Omental fat pad (tissue), 4 donors: Measurements from ENCODE around the gene APBA2. TPM values are rescaled to one million over a fixed set of nuclear protein-coding genes. Genes with fewer than 3 reads are reported as not detected.

ENCODE experiments used
- ATAC-seq: fragments of 150-250 bp; one replicate; pipeline ENCODE4 v1.9.1; 2016; ENCODE audit warnings: mild to moderate bottlenecking, moderate library complexity; ENCODE audit not compliant: low FRiP score
- DNase-seq: peaks from one replicate; pipeline ENCODE4 v3.0.0-alpha.2; 2019; ENCODE audit warnings: low spot score
- CTCF ChIP-seq, 3 donors: fragments of 450-650 bp; IDR thresholded peaks; one replicate each; pipeline ENCODE4 v1.5.1; 2016 to 2017; ENCODE audit warnings: antibody characterized with exemption in 3 of 3, mild to moderate bottlenecking in 3 of 3, moderate library complexity in 2 of 3
- total RNA-seq, 4 donors: library from RNA; depleted of rRNA; stranded (reverse); fragments of >200 nt; gene quantifications; one replicate each; pipeline ENCODE4 v1.1.0, GENCODE V29; 2016

Gene APBA2
- total RNA-seq, 4 donors from 2014 or later, result 0.93 to 4.3 (median 2.6) TPM

- ATAC-seq, result no peak
- DNase-seq, result no peak
- no peak for TF ChIP-seq CTCF (IDR thresholded peaks at IDR 0.05)
Measured at GRCh38 chr15:28996289-28996688, 110.5 kb downstream of the APBA2 start.

- DNase-seq, result no peak
Measured at GRCh38 chr15:28996953-28997352, 111.2 kb downstream of the APBA2 start.

GRCh38 chr15:28997791-28998190 is 112.0 kb downstream of the APBA2 start:
- no peak for DNase-seq

More at GRCh38 chr15:28996953-28997352, 111.2 kb downstream of the APBA2 start:
- no peak for ATAC-seq
- TF ChIP-seq CTCF (IDR thresholded peaks at IDR 0.05), result no peak

GRCh38 chr15:28998511-28998910 is 112.7 kb downstream of the APBA2 start:
- DNase-seq (no peak), ATAC-seq (no peak)
- no peak for TF ChIP-seq CTCF (IDR thresholded peaks at IDR 0.05)

More at GRCh38 chr15:28997791-28998190, 112.0 kb downstream of the APBA2 start:
- no peak for TF ChIP-seq CTCF (IDR thresholded peaks at IDR 0.05)
- no peak for ATAC-seq

GRCh38 chr15:29003191-29003839 is 117.5 kb downstream of the APBA2 start:
- ATAC-seq, result no peak
- TF ChIP-seq CTCF (IDR thresholded peaks at IDR 0.05), result no peak

GRCh38 chr15:29003840-29004233 is 118.1 kb downstream of the APBA2 start:
- DNase-seq, result no peak
- TF ChIP-seq CTCF (IDR thresholded peaks at IDR 0.05), result no peak
- ATAC-seq, result no peak

More at GRCh38 chr15:29003191-29003839, 117.5 kb downstream of the APBA2 start:
- no peak for DNase-seq

GRCh38 chr15:29005931-29006330 is 120.2 kb downstream of the APBA2 start:
- ATAC-seq (no peak), DNase-seq (no peak)
- no peak for TF ChIP-seq CTCF (IDR thresholded peaks at IDR 0.05)
